Epithelial cell of esophagus (primary cell): ENCODE measurements around the gene NFATC2.

Experiments used
- DNase-seq: peaks from one replicate; pipeline ENCODE4 v3.0.0; 2010; ENCODE audit warnings: low read depth
- H3K4me3 ChIP-seq: 2 replicates; pipeline ENCODE4 v1.5.1; 2011; ENCODE audit warnings: mild to moderate bottlenecking, low read length, control low read depth
- CTCF ChIP-seq: IDR thresholded peaks from 2 replicates; pipeline ENCODE4 v1.5.1; 2011; ENCODE audit warnings: low read depth, mild to moderate bottlenecking, low read length, control low read depth, inconsistent platforms; ENCODE audit not compliant: insufficient read depth; ENCODE audit errors: missing control alignments

NFATC2 gene

DNA sequence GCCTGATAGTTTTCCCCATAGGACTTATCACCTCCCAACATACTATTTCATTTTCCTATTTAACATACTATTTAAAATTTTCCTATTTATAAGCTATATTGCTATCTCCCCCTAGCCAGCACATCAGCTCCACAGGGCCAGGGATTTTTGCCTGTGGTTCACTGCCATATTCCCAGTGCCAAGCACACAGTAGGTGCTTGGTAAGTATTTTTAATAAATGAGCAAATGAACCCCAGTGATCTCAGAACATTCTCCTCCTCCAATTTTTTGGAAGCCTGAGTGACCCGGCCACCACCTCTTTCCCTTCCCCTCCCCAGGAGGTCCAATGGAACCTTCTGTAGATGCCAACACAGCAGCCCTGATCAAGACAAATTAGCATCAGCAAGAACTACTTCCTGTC, 33.3 kb downstream of the NFATC2 start:
- no peak overlapping the region for H3K4me3 ChIP-seq

DNA sequence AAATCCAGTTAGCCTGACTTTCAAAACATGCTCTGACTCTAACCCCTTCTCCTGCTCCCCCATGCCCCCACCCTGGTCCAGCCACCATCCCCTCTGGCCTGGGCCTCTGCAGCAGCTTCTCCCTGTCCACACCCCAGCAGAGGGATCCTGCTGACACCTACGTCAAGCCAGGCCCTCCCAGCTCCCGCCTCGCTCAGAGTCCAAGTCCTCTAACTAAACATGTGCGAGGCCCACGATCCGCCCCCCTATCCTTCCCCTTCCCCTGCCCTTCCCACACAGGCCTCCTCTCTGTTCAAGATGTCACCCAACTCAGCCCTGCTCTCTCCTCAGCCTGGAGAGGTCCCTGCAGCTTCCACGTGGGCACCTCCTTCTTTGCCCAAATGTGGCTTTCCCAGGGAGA, 33.7 kb downstream of the NFATC2 start:
- TF ChIP-seq CTCF = no peak
- DNase-seq = no peak
- H3K4me3 ChIP-seq = no peak overlapping the region

More for the DNA sequence above, 33.3 kb downstream of the NFATC2 start:
- no peak for TF ChIP-seq CTCF
- no peak for DNase-seq

- H3K4me3 ChIP-seq = no peak overlapping the region
- no peak for DNase-seq
- TF ChIP-seq CTCF = no peak
Measured at GRCh38 chr20:51508158-51508557, 34.4 kb downstream of the NFATC2 start.

GRCh38 chr20:51507216-51508036, 35.1 kb downstream of the NFATC2 start:
- no peak for TF ChIP-seq CTCF
- DNase-seq = no peak

DNA sequence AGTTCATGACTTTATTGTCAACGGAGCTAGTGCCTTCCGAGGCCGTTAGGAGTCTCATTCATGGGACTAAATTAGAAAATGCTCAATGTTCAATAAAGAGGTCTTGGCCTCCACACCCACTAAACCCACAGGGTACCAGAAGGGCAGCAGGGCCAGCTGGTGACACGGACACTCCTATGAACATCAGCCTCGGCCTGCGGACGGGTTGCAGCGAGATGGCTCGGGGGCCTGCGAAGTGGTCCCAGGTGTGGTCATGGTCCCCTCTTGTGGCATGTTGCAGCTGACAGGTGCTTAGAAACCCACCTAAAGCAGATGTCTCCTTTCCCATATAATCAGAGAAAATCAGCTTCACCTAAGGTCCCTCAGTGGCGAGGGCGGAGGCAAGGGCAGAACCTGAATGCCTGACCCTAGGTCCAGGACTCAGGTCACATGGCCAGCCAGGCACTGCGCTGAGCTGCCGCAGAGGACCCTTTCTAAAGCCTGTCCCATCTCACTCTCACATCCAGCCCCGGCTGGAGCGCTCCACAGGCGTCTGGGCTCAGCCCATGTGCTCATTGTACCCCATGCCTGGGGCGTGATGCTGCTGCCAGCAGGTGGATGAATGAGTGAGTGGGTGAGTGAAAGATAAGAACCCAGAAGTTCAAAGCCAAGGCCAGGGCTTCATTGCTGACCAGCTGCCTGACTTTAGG, 35.8 kb downstream of the NFATC2 start:
- TF ChIP-seq CTCF = no peak
- DNase-seq = no peak

More at GRCh38 chr20:51507216-51508036, 35.1 kb downstream of the NFATC2 start:
- H3K4me3 ChIP-seq = no peak overlapping the region

GRCh38 chr20:51505566-51505965, 37.0 kb downstream of the NFATC2 start:
- DNase-seq = no peak
- no peak for TF ChIP-seq CTCF
- no peak overlapping the region for H3K4me3 ChIP-seq

More for the DNA sequence above, 35.8 kb downstream of the NFATC2 start:
- H3K4me3 ChIP-seq = no peak overlapping the region
